ENCODE measurements around the gene ARVCF.

GRCh38 chr22:20026996-20027601 lies 10.5 kb upstream of the ARVCF start:
- TF ChIP-seq, protein P1, sequence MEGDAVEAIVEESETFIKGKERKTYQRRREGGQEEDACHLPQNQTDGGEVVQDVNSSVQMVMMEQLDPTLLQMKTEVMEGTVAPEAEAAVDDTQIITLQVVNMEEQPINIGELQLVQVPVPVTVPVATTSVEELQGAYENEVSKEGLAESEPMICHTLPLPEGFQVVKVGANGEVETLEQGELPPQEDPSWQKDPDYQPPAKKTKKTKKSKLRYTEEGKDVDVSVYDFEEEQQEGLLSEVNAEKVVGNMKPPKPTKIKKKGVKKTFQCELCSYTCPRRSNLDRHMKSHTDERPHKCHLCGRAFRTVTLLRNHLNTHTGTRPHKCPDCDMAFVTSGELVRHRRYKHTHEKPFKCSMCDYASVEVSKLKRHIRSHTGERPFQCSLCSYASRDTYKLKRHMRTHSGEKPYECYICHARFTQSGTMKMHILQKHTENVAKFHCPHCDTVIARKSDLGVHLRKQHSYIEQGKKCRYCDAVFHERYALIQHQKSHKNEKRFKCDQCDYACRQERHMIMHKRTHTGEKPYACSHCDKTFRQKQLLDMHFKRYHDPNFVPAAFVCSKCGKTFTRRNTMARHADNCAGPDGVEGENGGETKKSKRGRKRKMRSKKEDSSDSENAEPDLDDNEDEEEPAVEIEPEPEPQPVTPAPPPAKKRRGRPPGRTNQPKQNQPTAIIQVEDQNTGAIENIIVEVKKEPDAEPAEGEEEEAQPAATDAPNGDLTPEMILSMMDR (IDR thresholded peaks at IDR 0.05; ENCODE audit: low read depth, low read length, poor library complexity, severe bottlenecking), result no peak
- TF ChIP-seq EZH2phosphoT487 (IDR thresholded peaks at IDR 0.05; ENCODE audit: borderline replicate concordance, low read length), result no peak
